Trophoblast cell (in vitro differentiated cells and primary cell): ENCODE data around the gene DNAH10.

Experiments used
- DNase-seq, 2 donors: peaks; one replicate each; pipeline ENCODE4 v3.0.0-alpha.2; 2016
- H2AFZ ChIP-seq: 2 replicates; pipeline ENCODE4 v1.6.1; 2013; ENCODE audit warnings: low read length, moderate library complexity, mild to moderate bottlenecking; ENCODE audit not compliant: insufficient read depth, poor library complexity
- H2AK5ac ChIP-seq: 2 replicates; pipeline ENCODE4 v1.6.1; 2013; ENCODE audit warnings: mild to moderate bottlenecking, low read length
- H2BK120ac ChIP-seq: 2 replicates; pipeline ENCODE4 v1.6.1; 2013; ENCODE audit warnings: low read length, mild to moderate bottlenecking, moderate library complexity; ENCODE audit not compliant: insufficient read depth, poor library complexity
- H2BK12ac ChIP-seq: 2 replicates; pipeline ENCODE4 v1.6.1; 2013; ENCODE audit warnings: mild to moderate bottlenecking, low read length, moderate library complexity
- H2BK5ac ChIP-seq: 2 replicates; pipeline ENCODE4 v1.6.1; 2013; ENCODE audit warnings: low read length, low read depth, moderate library complexity, mild to moderate bottlenecking; ENCODE audit not compliant: poor library complexity
- H3K14ac ChIP-seq: 2 replicates; pipeline ENCODE4 v1.6.1; 2013; ENCODE audit warnings: mild to moderate bottlenecking, low read length
- H3K18ac ChIP-seq: 2 replicates; pipeline ENCODE4 v1.6.1; 2013; ENCODE audit warnings: mild to moderate bottlenecking, low read length
- H3K23ac ChIP-seq: 2 replicates; pipeline ENCODE4 v1.6.1; 2013; ENCODE audit warnings: low read length
- H3K27ac ChIP-seq: 2 replicates; pipeline ENCODE4 v1.5.1; 2013; ENCODE audit warnings: low read depth, mild to moderate bottlenecking, inconsistent platforms, low read length, moderate library complexity
- H3K27me3 ChIP-seq: 2 replicates; pipeline ENCODE4 v1.6.1; 2013; ENCODE audit warnings: inconsistent platforms, mild to moderate bottlenecking, low read length, moderate library complexity; ENCODE audit not compliant: insufficient read depth
- H3K36me3 ChIP-seq, 2 experiments: 1 replicate in 1 of 2; 2 replicates in 1 of 2; pipeline ENCODE4 v1.6.1; 2013; ENCODE audit warnings: low read length in 2 of 2, mild to moderate bottlenecking in 2 of 2, moderate library complexity in 1 of 2; ENCODE audit not compliant: insufficient read depth in 2 of 2, control insufficient read depth in 1 of 2
- H3K4ac ChIP-seq: 2 replicates; pipeline ENCODE4 v1.6.1; 2013; ENCODE audit warnings: low read depth, mild to moderate bottlenecking, low read length, moderate library complexity
- H3K4me1 ChIP-seq, 2 experiments: 1 replicate in 1 of 2; 2 replicates in 1 of 2; pipeline ENCODE4 v1.6.1; 2013; ENCODE audit warnings: low read length in 2 of 2, mild to moderate bottlenecking in 2 of 2, moderate library complexity in 1 of 2; ENCODE audit not compliant: insufficient read depth in 2 of 2, control insufficient read depth in 1 of 2
- H3K4me2 ChIP-seq: 2 replicates; pipeline ENCODE4 v1.6.1; 2013; ENCODE audit warnings: inconsistent platforms, mild to moderate bottlenecking, low read length, moderate library complexity
- H3K4me3 ChIP-seq: 2 replicates; pipeline ENCODE4 v1.5.1; 2013; ENCODE audit warnings: mild to moderate bottlenecking, low read depth, low read length, inconsistent platforms
- H3K79me1 ChIP-seq: one replicate; pipeline ENCODE4 v1.6.1; 2013; ENCODE audit warnings: low read length
- H3K79me2 ChIP-seq: 2 replicates; pipeline ENCODE4 v1.6.1; 2013; ENCODE audit warnings: low read length, mild to moderate bottlenecking; ENCODE audit not compliant: control insufficient read depth, insufficient read depth, poor library complexity
- H3K9ac ChIP-seq: 2 replicates; pipeline ENCODE4 v1.6.1; 2013; ENCODE audit warnings: mild to moderate bottlenecking, low read length
- H3K9me3 ChIP-seq: 2 replicates; pipeline ENCODE4 v1.6.1; 2013; ENCODE audit warnings: low read depth, mild to moderate bottlenecking, control low read depth, inconsistent platforms, low read length; ENCODE audit not compliant: insufficient read depth
- H4K12ac ChIP-seq: 2 replicates; pipeline ENCODE4 v1.6.1; 2013; ENCODE audit warnings: low read depth, mild to moderate bottlenecking, low read length, moderate library complexity
- H4K8ac ChIP-seq: 2 replicates; pipeline ENCODE4 v1.6.1; 2013; ENCODE audit warnings: low read depth, mild to moderate bottlenecking, low read length, moderate library complexity
- H4K91ac ChIP-seq: one replicate; pipeline ENCODE4 v1.6.1; 2013; ENCODE audit warnings: low read depth, mild to moderate bottlenecking, low read length, moderate library complexity
- WGBS: extraction: QIAGEN DNeasy Blood & Tissue Kit; methylation state at CpG from one replicate; pipeline ENCODE4 v1.1.7; 2013; ENCODE audit warnings: missing lambda C conversion rate; ENCODE audit not compliant: insufficient read length, insufficient coverage; ENCODE audit errors: extremely low coverage; 5-methylcytosine and 5-hydroxymethylcytosine counted together

The DNAH10 gene

GRCh38 chr12:123971449-123971769 lies 209.3 kb downstream of the DNAH10 start:
- Histone ChIP-seq H3K36me3 (peaks cover 3 to 5% of the 10 kb centered on the region in 2 experiments), H3K18ac (no peak overlapping the region), H3K27me3 (no peaks in the 10 kb centered on the region), H4K12ac (no peak overlapping the region), H3K4ac (no peak overlapping the region), H3K9me3 (no peaks in the 10 kb centered on the region), H4K8ac (no peak overlapping the region), H3K79me2 (peaks cover 10% of the 10 kb centered on the region), H2AFZ (no peak overlapping the region), H2AK5ac (no peak overlapping the region), H3K4me3 (peak overlapping the region; percentile 83), H2BK120ac (no peak overlapping the region), H2BK12ac (no peak overlapping the region), H3K9ac (peak overlapping the region; percentile 82), H2BK5ac (no peak overlapping the region), H3K4me2 (peak overlapping the region; percentile 80), H3K23ac (no peak overlapping the region), H3K14ac (peak overlapping the region; percentile 0), H4K91ac (peak overlapping the region; percentile 96), H3K79me1 (peaks cover 10% of the 10 kb centered on the region), H3K4me1 (no peaks in the 10 kb centered on the region), H3K27ac (peak overlapping the region; percentile 89)
- no peak for DNase-seq
- WGBS = no CpG with 5 or more reads among the region's 10 CpGs

DNA sequence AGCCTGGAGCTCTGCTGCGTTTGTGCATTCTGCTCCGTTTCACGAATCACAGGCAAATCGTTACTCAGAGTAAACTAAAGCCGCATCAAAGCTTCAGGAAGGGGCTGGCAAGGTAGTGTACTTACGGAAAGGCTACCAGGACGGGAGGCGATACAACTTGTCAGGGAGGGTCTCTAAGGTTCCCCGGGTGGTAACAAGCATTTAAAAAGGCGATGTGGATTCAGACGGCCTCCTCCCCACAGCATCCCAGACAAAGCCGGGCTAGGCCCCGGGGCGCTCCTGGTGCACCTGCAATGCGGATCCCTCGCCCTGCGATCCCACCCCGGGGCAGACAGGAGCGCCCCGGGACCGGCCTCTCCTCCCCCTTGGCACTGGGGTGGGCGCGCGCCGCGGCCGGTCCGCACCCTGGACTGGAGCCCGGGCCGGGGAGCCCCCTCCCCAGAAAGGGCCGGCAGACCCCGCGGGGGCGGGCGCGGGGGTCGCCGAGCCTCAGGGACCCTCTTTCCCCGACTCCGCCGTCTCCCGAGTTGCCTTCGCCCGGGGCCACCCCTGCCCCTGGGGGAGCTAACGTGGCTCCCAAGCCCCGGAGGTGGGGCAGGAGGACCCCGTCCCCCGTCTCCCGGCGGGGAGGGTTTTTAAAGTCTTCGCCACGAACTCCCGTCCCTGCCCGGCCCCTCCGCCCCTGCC lies 209.8 kb downstream of the DNAH10 start:
- Histone ChIP-seq H3K27ac (peak overlapping the region; percentile 89), H3K36me3 (peaks cover 8 to 10% of the 10 kb centered on the region in 2 experiments), H3K9me3 (no peaks in the 10 kb centered on the region), H3K23ac (no peak overlapping the region), H3K4me3 (peak overlapping the region; percentile 83), H4K91ac (peak overlapping the region; percentile 96), H2BK120ac (peak overlapping the region; percentile 94), H4K12ac (peak overlapping the region; percentile 84), H3K27me3 (no peaks in the 10 kb centered on the region), H2AFZ (peak overlapping the region; percentile 74), H3K79me2 (peaks cover 10% of the 10 kb centered on the region), H3K14ac (peak overlapping the region; percentile 87), H3K4me1 (no peaks in the 10 kb centered on the region), H2BK12ac (peak overlapping the region; percentile 52), H3K18ac (peak overlapping the region; percentile 94), H4K8ac (peak overlapping the region; percentile 74), H3K79me1 (peaks cover 10% of the 10 kb centered on the region), H3K4me2 (peak overlapping the region; percentile 80), H2AK5ac (peak overlapping the region; percentile 80), H2BK5ac (peak overlapping the region; percentile 95), H3K4ac (peak overlapping the region; percentile 90), H3K9ac (peak overlapping the region; percentile 82)
- no CpG with 5 or more reads among the region's 55 CpGs for WGBS
- DNase-seq = peak; percentile 47 to 64

DNA sequence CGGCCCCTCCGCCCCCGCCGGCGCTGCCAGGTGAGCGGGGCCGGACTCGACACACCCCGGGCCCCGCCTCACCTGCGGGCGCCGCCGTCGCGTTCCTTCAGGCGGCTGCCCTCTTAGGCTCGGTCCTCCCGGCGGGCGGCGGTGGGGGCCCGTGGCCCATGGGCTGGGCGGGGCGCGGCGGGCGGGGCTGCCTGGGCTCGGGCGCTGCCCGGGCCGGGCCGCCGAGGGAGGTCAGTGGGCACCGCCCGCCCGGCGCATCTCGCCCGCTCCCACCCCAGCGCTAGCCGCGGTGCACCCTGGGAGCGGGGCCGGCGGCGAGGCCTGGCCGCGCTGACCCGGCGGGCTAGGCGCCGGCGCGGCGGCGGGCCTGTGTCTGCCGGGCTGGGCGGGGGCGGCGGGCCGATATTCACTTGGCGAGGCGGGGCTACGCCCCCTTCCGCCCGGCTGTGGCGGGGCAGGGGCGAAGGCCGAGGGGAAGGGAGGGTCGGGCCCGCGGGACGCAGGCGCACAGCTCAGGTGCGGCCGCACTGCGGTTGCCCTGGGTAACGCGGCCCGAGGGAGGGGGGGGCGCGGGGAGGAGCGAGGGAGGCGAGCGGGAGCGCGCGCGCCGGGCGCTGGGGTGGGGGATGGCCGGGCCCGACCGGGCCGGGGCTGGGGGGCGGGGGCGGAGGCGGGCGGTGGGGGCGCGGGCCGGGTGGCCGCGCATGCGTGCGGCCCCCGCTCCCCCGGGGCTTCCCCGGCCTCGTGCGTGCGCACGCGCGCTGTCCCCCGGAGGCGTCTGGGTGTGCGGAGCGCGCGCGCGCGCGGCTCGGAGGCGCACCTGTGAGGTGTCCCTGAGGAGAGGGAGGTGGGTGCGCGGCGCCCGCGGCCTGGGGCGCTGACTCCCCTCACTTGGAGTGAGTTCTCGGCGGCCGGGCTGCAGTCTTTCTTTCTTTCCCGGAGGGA lies 210.6 kb downstream of the DNAH10 start, which contains the start of the genes CCDC92 and ZNF664:
Gene CCDC92 (minus strand): TSS at position 375 of the 945 bp plus-strand sequence. CDS start 28,526 bp downstream, outside the sequence.
Gene ZNF664 (plus strand): TSS at position 759 of the 945 bp plus-strand sequence. CDS start 38,930 bp downstream, outside the sequence.
- Histone ChIP-seq H3K4me3 (peak within 1 kb of the TSS; percentile 85), H3K9ac (peak within 1 kb of the TSS; percentile 87), H3K18ac (peak within 1 kb of the TSS; percentile 94), H3K27ac (peak within 1 kb of the TSS; percentile 89), H3K36me3 (peaks cover 10% of the 10 kb centered on the region in 2 experiments), H2BK5ac (peak within 1 kb of the TSS; percentile 95), H4K12ac (peak within 1 kb of the TSS; percentile 84), H2BK12ac (peak within 1 kb of the TSS; percentile 52), H3K4ac (peak within 1 kb of the TSS; percentile 95), H3K4me2 (peak within 1 kb of the TSS; percentile 93), H3K9me3 (no peaks in the 10 kb centered on the region), H3K23ac (no peak within 1 kb of the TSS), H3K79me2 (peaks cover 10% of the 10 kb centered on the region), H3K27me3 (no peaks in the 10 kb centered on the region), H2BK120ac (peak within 1 kb of the TSS; percentile 94), H2AK5ac (peak within 1 kb of the TSS; percentile 80), H4K91ac (peak within 1 kb of the TSS; percentile 96), H3K4me1 (no peaks in the 10 kb centered on the region), H4K8ac (peak within 1 kb of the TSS; percentile 80), H2AFZ (peak within 1 kb of the TSS; percentile 96), H3K14ac (peak within 1 kb of the TSS; percentile 87), H3K79me1 (peaks cover 10% of the 10 kb centered on the region)
- no CpG with 5 or more reads among the region's 138 CpGs for WGBS
- DNase-seq = peak; percentile 88 to 92
